Activated naive CD4-positive, alpha-beta T cell treated with anti-CD3 and anti-CD28 coated beads, Interleukin-2, amount 50 U/mL, for 72 hours (primary cell): ENCODE data around the gene KNCN. TPM values are rescaled to one million over a fixed set of nuclear protein-coding genes. Genes with fewer than 3 reads are reported as not detected.

Experiments
- ATAC-seq, 2 donors: fragments of 150-1000 bp; cut with Tn5 transposase; 2 replicates each; pipeline ENCODE4 v1.10.0; 2021; ENCODE audit warnings: mild to moderate bottlenecking in 2 of 2, moderate library complexity in 2 of 2
- DNase-seq, 2 donors: peaks; one replicate each; pipeline ENCODE4 v3.0.0; 2021 to 2022; ENCODE audit warnings: low spot score in 2 of 2
- H3K27ac Mint-ChIP-seq, 2 donors: one replicate each; pipeline ENCODE4 v1.8.0; 2022; ENCODE audit warnings: mild to moderate bottlenecking in 2 of 2, mixed read lengths in 2 of 2
- H3K36me3 Mint-ChIP-seq, 2 donors: one replicate each; pipeline ENCODE4 v1.8.0; 2022; ENCODE audit warnings: mixed read lengths in 2 of 2
- H3K9me3 Mint-ChIP-seq, 2 donors: one replicate each; pipeline ENCODE4 v1.8.0; 2022; ENCODE audit warnings: mixed read lengths in 2 of 2
- total RNA-seq, 2 donors: library from RNA; stranded (reverse); gene quantifications; one replicate each; pipeline ENCODE4 v1.2.3, GENCODE V29; 2022

KNCN gene
- total RNA-seq, 2 donors from 2014 or later: not detected

GRCh38 chr1:46552357-46553237 lies 1.1 kb upstream of the KNCN start:
- no peaks in the 10 kb centered on the region for H3K9me3 Mint-ChIP-seq
- no peak for ATAC-seq
- no peaks in the 10 kb centered on the region for H3K36me3 Mint-ChIP-seq
- DNase-seq: peak in 1 of 2 donors; percentile 18
- peak overlapping the region; percentile 44 to 50 for H3K27ac Mint-ChIP-seq

GRCh38 chr1:46550751-46551231 lies 656 bp downstream of the KNCN start:
- no peaks in the 10 kb centered on the region for H3K36me3 Mint-ChIP-seq
- H3K27ac Mint-ChIP-seq: peak overlapping the region in 1 of 2 donors; percentile 40
- no peaks in the 10 kb centered on the region for H3K9me3 Mint-ChIP-seq
- ATAC-seq (no peak), DNase-seq (no peak)

- no peaks in the 10 kb centered on the region for H3K36me3 Mint-ChIP-seq
- peak overlapping the region; percentile 44 to 70 for H3K27ac Mint-ChIP-seq
- DNase-seq: no peak
- H3K9me3 Mint-ChIP-seq: no peaks in the 10 kb centered on the region
- ATAC-seq: peak; percentile 48 to 67
These were observed 1.5 kb downstream of the KNCN start for GRCh38 chr1:46549697-46550681.

GRCh38 chr1:46547481-46548383 lies 3.7 kb downstream of the KNCN start:
- no peak overlapping the region for H3K27ac Mint-ChIP-seq
- DNase-seq: no peak
- ATAC-seq: peak; percentile 45 to 64
- H3K9me3 Mint-ChIP-seq: no peaks in the 10 kb centered on the region
- H3K36me3 Mint-ChIP-seq: no peaks in the 10 kb centered on the region

GRCh38 chr1:46546210-46546609 lies 5.2 kb downstream of the KNCN start:
- no peak for ATAC-seq
- DNase-seq: no peak

GRCh38 chr1:46545784-46546183 lies 5.7 kb downstream of the KNCN start:
- DNase-seq: no peak
- Mint-ChIP-seq H3K27ac (no peak overlapping the region), H3K36me3 (no peaks in the 10 kb centered on the region), H3K9me3 (no peaks in the 10 kb centered on the region)
- ATAC-seq: no peak

More at GRCh38 chr1:46546210-46546609, 5.2 kb downstream of the KNCN start:
- H3K36me3 Mint-ChIP-seq: no peaks in the 10 kb centered on the region
- H3K27ac Mint-ChIP-seq: peak overlapping the region in 1 of 2 donors; percentile 75
- H3K9me3 Mint-ChIP-seq: no peaks in the 10 kb centered on the region

GRCh38 chr1:46544561-46545240 lies 6.7 kb downstream of the KNCN start:
- Mint-ChIP-seq H3K9me3 (no peaks in the 10 kb centered on the region), H3K36me3 (no peaks in the 10 kb centered on the region), H3K27ac (no peak overlapping the region)
- no peak for ATAC-seq
- no peak for DNase-seq

- H3K36me3 Mint-ChIP-seq: no peaks in the 10 kb centered on the region
- no peak overlapping the region for H3K27ac Mint-ChIP-seq
- ATAC-seq (no peak), DNase-seq (no peak)
- no peaks in the 10 kb centered on the region for H3K9me3 Mint-ChIP-seq
These were observed 7.5 kb downstream of the KNCN start for GRCh38 chr1:46543761-46544560.

GRCh38 chr1:46543382-46543760 lies 8.1 kb downstream of the KNCN start:
- DNase-seq (no peak), ATAC-seq (no peak)
- Mint-ChIP-seq H3K36me3 (no peaks in the 10 kb centered on the region), H3K27ac (no peak overlapping the region), H3K9me3 (no peaks in the 10 kb centered on the region)

- peak overlapping the region in 1 of 2 donors; percentile 52 for H3K27ac Mint-ChIP-seq
- H3K36me3 Mint-ChIP-seq: no peaks in the 10 kb centered on the region
- no peaks in the 10 kb centered on the region for H3K9me3 Mint-ChIP-seq
- ATAC-seq: no peak
- DNase-seq: no peak
These were observed 11.5 kb downstream of the KNCN start for GRCh38 chr1:46539972-46540371.

GRCh38 chr1:46538147-46538546 lies 13.3 kb downstream of the KNCN start:
- no peaks in the 10 kb centered on the region for H3K9me3 Mint-ChIP-seq
- no peak overlapping the region for H3K27ac Mint-ChIP-seq
- ATAC-seq: no peak
- no peak for DNase-seq
- H3K36me3 Mint-ChIP-seq: no peaks in the 10 kb centered on the region

GRCh38 chr1:46537651-46538050 lies 13.8 kb downstream of the KNCN start:
- H3K36me3 Mint-ChIP-seq: no peaks in the 10 kb centered on the region
- no peak for DNase-seq
- no peaks in the 10 kb centered on the region for H3K9me3 Mint-ChIP-seq
- ATAC-seq: no peak
- H3K27ac Mint-ChIP-seq: no peak overlapping the region

- no peaks in the 10 kb centered on the region for H3K36me3 Mint-ChIP-seq
- no peaks in the 10 kb centered on the region for H3K9me3 Mint-ChIP-seq
- no peak for ATAC-seq
These were observed 14.9 kb downstream of the KNCN start for GRCh38 chr1:46536527-46536926.

GRCh38 chr1:46535063-46535462 lies 16.4 kb downstream of the KNCN start:
- DNase-seq: no peak

More at GRCh38 chr1:46536527-46536926, 14.9 kb downstream of the KNCN start:
- no peak overlapping the region for H3K27ac Mint-ChIP-seq
- no peak for DNase-seq

More at GRCh38 chr1:46535063-46535462, 16.4 kb downstream of the KNCN start:
- no peaks in the 10 kb centered on the region for H3K9me3 Mint-ChIP-seq
- H3K27ac Mint-ChIP-seq: no peak overlapping the region
- peak in 1 of 2 donors; percentile 48 for ATAC-seq
- no peaks in the 10 kb centered on the region for H3K36me3 Mint-ChIP-seq
